BE2C (cell line): ENCODE data around the gene RAI1.

ENCODE experiments used
- DNase-seq: peaks from one replicate; pipeline ENCODE4 v3.0.0-alpha.2; 2020
- H3K27me3 ChIP-seq: fragments of 250-450 bp; sonication (Bioruptor Pico); 2 replicates; pipeline ENCODE4 v1.5.1; 2020; ENCODE audit warnings: mild to moderate bottlenecking
- H3K36me3 ChIP-seq: fragments of 250-450 bp; sonication (Bioruptor Pico); 2 replicates; pipeline ENCODE4 v1.5.1; 2020; ENCODE audit warnings: mild to moderate bottlenecking
- H3K4me1 ChIP-seq: fragments of 250-450 bp; sonication (Bioruptor Pico); 2 replicates; pipeline ENCODE4 v1.5.1; 2020
- H3K4me3 ChIP-seq: 2 replicates; pipeline ENCODE4 v1.5.1; 2011; ENCODE audit warnings: low read depth, low read length
- H3K9me3 ChIP-seq: fragments of 250-450 bp; sonication (Bioruptor Pico); 2 replicates; pipeline ENCODE4 v1.5.1; 2020
- CTCF ChIP-seq: IDR thresholded peaks from 2 replicates; pipeline ENCODE4 v1.5.1; 2012; ENCODE audit warnings: mild to moderate bottlenecking, low read depth, low read length

Gene RAI1

GRCh38 chr17:17785407-17785806 lies 104.1 kb downstream of the RAI1 start:
- Histone ChIP-seq H3K4me3 (no peak overlapping the region), H3K36me3 (no peaks in the 10 kb centered on the region), H3K4me1 (peaks cover 46% of the 10 kb centered on the region), H3K9me3 (no peaks in the 10 kb centered on the region), H3K27me3 (no peaks in the 10 kb centered on the region)
- no peak for DNase-seq
- TF ChIP-seq CTCF: no peak

- TF ChIP-seq CTCF: no peak
- H3K9me3 ChIP-seq: no peaks in the 10 kb centered on the region
Measured at GRCh38 chr17:17786998-17787397, 105.7 kb downstream of the RAI1 start.

GRCh38 chr17:17787568-17787967 lies 106.3 kb downstream of the RAI1 start:
- no peak for DNase-seq
- no peaks in the 10 kb centered on the region for H3K27me3 ChIP-seq
- H3K9me3 ChIP-seq: no peaks in the 10 kb centered on the region
- no peak for TF ChIP-seq CTCF
- H3K4me3 ChIP-seq: no peak overlapping the region
- H3K36me3 ChIP-seq: no peaks in the 10 kb centered on the region
- peaks cover 55% of the 10 kb centered on the region for H3K4me1 ChIP-seq

More at GRCh38 chr17:17786998-17787397, 105.7 kb downstream of the RAI1 start:
- H3K36me3 ChIP-seq: no peaks in the 10 kb centered on the region
- peaks cover 52% of the 10 kb centered on the region for H3K4me1 ChIP-seq
- no peak overlapping the region for H3K4me3 ChIP-seq
- no peak for DNase-seq
- no peaks in the 10 kb centered on the region for H3K27me3 ChIP-seq

GRCh38 chr17:17788967-17789366 lies 107.7 kb downstream of the RAI1 start:
- H3K4me1 ChIP-seq: peaks cover 54% of the 10 kb centered on the region
- no peak for DNase-seq

GRCh38 chr17:17789410-17789809 lies 108.2 kb downstream of the RAI1 start:
- H3K4me3 ChIP-seq: no peak overlapping the region
- no peak for TF ChIP-seq CTCF
- H3K36me3 ChIP-seq: peaks cover 14% of the 10 kb centered on the region
- H3K27me3 ChIP-seq: no peaks in the 10 kb centered on the region
- no peaks in the 10 kb centered on the region for H3K9me3 ChIP-seq
- DNase-seq: no peak
- H3K4me1 ChIP-seq: peaks cover 49% of the 10 kb centered on the region

More at GRCh38 chr17:17788967-17789366, 107.7 kb downstream of the RAI1 start:
- H3K27me3 ChIP-seq: no peaks in the 10 kb centered on the region
- H3K9me3 ChIP-seq: no peaks in the 10 kb centered on the region
- no peak for TF ChIP-seq CTCF
- H3K36me3 ChIP-seq: peaks cover 11% of the 10 kb centered on the region
- H3K4me3 ChIP-seq: no peak overlapping the region

- Histone ChIP-seq H3K4me1 (peaks cover 43% of the 10 kb centered on the region), H3K36me3 (peaks cover 20% of the 10 kb centered on the region), H3K27me3 (no peaks in the 10 kb centered on the region), H3K4me3 (peak overlapping the region; percentile 24; the same call in 1 of the 2 replicates), H3K9me3 (no peaks in the 10 kb centered on the region)
- no peak for DNase-seq
- no peak for TF ChIP-seq CTCF
Measured at GRCh38 chr17:17789828-17790636, 108.8 kb downstream of the RAI1 start.
